ENCODE results near the gene HOXA3.

- no peak for TF ChIP-seq CTCF (IDR thresholded peaks at IDR 0.05)
- TF ChIP-seq EZH2 (IDR thresholded peaks at IDR 0.05): peak; percentile 98
These were observed 45.9 kb upstream of the HOXA3 start for GRCh38 chr7:27198138-27198841.

Measured in neural progenitor cell (in vitro differentiated cells).